IPS-15b (cell line): ENCODE results near the gene HELZ2.
"Not testable (repeated sequence)": the region's sequence is repeated elsewhere in the genome, so short reads cannot be mapped to it uniquely, and the experiment has no call there.

Source experiments
- H3K27me3 ChIP-seq: one replicate; pipeline ENCODE4 v1.6.1; 2013; ENCODE audit warnings: low read length; ENCODE audit not compliant: control insufficient read depth, insufficient read depth
- H3K36me3 ChIP-seq: one replicate; pipeline ENCODE4 v1.6.1; 2013; ENCODE audit warnings: low read length; ENCODE audit not compliant: control insufficient read depth, insufficient read depth
- H3K4me1 ChIP-seq: one replicate; pipeline ENCODE4 v1.6.1; 2013; ENCODE audit warnings: mild to moderate bottlenecking, low read length; ENCODE audit not compliant: control insufficient read depth, insufficient read depth
- H3K4me3 ChIP-seq: one replicate; pipeline ENCODE4 v1.5.1; 2013; ENCODE audit warnings: low read depth, low read length
- H3K9ac ChIP-seq: one replicate; pipeline ENCODE4 v1.6.1; 2013; ENCODE audit warnings: low read depth, mild to moderate bottlenecking, low read length
- H3K9me3 ChIP-seq: one replicate; pipeline ENCODE4 v1.6.1; 2013; ENCODE audit warnings: mild to moderate bottlenecking, low read length; ENCODE audit not compliant: control insufficient read depth, insufficient read depth

Gene HELZ2

DNA sequence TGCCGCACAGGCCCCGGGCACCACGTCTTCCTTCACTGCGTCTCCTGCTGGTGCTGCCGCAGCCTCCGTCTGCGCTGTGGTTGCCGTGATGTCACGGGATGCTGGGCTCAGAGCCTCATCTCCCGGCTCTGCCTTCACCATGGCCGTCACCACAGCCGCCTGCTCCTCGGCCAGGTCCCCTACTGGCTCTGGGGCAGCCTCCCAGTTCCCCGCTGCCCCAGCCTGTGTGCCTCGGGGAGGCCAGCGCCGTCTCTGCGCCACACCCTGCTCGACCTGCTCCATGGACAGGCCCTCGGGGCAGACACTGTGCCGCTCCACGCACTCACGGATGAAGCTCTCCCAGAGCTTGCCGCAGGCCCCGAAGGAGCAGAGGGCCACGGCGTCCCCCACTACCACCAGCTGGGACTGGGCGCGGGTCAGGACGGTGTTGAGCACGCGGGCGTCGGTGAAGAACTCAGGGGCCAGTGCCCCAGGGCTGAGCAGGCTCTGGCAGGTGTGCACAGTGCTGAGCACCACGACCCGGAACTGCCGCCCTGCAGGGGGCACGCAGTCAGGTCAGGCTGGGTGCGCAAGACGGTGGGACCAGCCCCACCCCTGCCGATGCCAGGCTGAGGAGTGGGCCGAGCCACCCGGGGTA, 8.2 kb downstream of the HELZ2 start:
- no peak overlapping the region for H3K9ac ChIP-seq
- H3K36me3 ChIP-seq: peaks cover 39% of the 10 kb centered on the region
- H3K9me3 ChIP-seq: no peaks in the 10 kb centered on the region
- no peaks in the 10 kb centered on the region for H3K4me1 ChIP-seq
- H3K4me3 ChIP-seq: no peak overlapping the region
- H3K27me3 ChIP-seq: no peaks in the 10 kb centered on the region

DNA sequence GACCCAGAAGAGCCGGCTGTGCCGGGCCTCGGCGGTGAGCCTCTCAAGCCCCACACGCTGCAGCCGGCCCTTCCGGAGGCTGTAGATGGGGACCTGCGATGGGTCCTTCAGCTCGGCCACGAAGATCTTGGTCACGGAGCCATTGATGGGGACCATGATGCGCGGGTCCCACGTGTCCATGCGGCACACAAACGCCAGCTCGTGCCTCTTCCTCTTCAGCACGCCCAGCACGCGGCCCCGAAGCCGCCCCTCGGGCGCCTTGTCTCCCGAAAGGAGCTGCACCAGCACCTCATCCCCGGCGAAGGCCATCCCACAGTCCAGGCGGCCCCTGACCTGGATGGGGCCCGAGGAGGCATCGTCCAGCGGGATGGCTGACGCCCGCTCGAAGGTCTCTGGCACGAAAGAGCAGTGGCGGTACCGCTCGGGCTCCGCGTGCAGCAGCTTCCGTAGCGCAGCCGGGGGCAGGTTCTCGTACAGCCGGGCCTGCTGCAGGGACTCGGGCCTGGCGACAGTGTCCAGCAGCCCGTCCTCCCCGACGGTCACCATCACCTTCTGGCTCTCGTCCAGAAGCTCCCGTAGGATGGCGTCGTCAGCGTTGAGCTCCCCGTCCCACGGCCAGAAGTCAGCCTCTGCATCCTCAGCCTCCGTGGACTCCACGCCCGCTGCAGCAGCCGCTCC, 8.9 kb downstream of the HELZ2 start:
- H3K4me3 ChIP-seq: no peak overlapping the region
- no peaks in the 10 kb centered on the region for H3K4me1 ChIP-seq
- H3K36me3 ChIP-seq: peaks cover 40% of the 10 kb centered on the region
- H3K27me3 ChIP-seq: no peaks in the 10 kb centered on the region
- H3K9ac ChIP-seq: no peak overlapping the region
- no peaks in the 10 kb centered on the region for H3K9me3 ChIP-seq

DNA sequence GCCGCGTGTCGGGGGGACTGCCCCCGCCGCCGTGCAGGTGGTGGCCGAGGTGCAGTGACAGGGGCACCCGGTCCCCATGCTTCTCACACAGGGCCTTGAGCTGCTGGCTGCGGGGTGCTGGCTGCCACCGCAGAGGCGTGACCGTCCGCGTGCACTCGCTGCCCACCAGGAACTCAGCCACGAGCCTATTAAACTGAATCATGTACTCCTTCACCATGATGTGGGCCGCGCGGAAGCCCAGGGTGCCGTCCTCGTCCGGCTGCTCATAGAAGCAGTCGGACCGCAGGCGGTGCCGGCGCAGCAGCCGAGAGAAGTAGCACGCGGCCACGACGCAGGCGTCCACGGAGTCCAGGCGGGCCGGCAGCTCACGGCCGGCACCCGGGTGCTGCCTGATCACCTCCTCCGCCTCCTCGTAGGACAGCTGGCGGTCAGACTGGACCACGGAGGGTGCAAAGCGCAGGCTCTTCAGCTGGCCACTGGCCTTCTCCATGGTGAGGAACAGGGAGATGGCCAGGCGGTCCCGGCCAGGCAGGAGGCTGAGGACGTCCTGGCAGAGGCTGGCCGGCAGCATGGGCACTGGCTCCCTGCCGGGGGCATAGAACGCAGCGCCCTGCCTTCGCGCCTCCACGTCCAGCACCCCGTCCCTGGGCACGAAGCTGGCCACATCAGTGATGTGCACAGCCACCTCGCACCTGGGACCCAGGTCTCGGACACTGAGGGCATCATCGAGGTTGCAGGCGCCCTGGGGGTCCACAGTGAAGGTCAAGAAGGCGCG, 9.8 kb downstream of the HELZ2 start:
- Histone ChIP-seq H3K4me3 (no peak overlapping the region), H3K9me3 (no peaks in the 10 kb centered on the region), H3K27me3 (no peaks in the 10 kb centered on the region), H3K9ac (no peak overlapping the region), H3K4me1 (no peaks in the 10 kb centered on the region), H3K36me3 (peaks cover 44% of the 10 kb centered on the region)

DNA sequence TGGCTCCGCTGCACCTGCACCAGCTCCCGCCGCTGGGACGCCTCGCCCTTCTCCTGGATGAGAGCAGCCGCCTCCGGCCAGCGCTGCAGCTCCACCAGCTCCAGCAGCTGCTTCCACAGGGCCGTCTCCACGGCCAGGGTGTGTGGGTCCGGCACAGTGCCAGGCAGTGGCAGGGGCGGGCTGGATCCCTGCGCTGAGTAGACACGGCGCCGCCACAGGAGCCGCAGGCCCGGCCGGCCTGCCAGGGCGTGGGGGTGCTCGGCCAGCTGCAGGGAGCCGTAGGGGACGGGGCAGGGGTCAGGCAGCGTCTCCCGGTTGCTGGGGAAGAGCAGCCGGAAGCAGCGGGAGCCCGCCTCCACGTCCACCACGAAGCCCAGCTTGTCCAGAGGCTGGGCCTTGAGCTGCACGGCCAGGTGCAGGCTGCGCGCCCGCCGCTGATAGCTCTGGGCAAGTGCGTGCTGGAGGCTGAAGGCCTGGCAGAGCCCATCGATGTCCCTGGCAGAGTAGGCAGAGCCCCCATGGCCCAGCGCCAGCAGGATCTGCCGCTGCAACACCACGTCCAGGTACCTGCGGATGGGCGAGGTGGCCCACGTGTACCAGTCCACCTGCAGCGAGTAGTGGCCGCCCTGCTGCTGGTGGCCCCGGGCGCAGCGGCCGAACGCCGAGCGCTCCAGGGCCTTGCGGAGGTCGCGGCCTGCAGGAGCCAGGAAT, 10.7 kb downstream of the HELZ2 start:
- no peak overlapping the region for H3K4me3 ChIP-seq

DNA sequence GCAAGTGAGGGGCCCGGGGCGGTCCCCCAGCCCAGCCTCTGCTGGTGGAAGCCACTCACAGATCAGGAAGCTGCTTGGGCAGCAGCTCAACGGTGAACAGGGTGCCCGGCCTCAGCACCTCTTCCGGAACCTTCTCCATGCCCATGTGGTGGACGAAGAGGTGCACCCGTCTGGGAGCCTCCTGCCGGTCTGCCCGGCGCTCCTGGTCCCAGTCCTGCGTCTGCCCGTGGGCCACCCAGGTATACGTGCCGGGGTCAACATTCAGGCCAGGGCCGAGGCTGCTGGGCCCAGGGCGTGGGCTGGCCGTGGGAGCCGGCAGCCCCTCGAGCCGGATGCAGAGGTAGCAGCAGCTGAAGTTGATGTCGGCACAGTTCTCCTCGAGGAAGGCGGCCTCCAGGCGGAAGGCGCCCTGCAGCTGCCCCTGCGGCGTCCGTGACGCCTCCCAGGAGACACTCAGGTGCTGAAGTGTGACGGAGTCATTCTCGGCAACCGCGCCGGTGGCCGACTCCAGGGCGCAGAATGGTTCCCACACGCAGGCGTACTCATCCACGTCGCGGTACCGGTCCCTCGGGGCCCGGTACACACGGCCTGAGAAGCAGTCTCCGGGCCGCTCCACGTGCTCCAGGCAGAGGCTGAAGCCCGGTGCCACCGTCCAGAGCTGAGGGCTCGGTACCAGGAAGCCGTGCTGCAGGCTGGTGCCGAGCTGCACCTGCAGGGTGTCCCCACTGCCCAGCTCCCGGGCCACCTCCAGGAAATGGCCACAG, 11.4 kb downstream of the HELZ2 start:
- peaks cover 35% of the 10 kb centered on the region for H3K36me3 ChIP-seq
- H3K4me1 ChIP-seq: no peaks in the 10 kb centered on the region
- H3K9ac ChIP-seq: no peak overlapping the region
- H3K4me3 ChIP-seq: no peak overlapping the region
- no peaks in the 10 kb centered on the region for H3K9me3 ChIP-seq
- no peaks in the 10 kb centered on the region for H3K27me3 ChIP-seq

More for the DNA sequence above, 10.7 kb downstream of the HELZ2 start:
- Histone ChIP-seq H3K9ac (no peak overlapping the region), H3K27me3 (no peaks in the 10 kb centered on the region), H3K36me3 (peaks cover 40% of the 10 kb centered on the region), H3K4me1 (no peaks in the 10 kb centered on the region), H3K9me3 (no peaks in the 10 kb centered on the region)

DNA sequence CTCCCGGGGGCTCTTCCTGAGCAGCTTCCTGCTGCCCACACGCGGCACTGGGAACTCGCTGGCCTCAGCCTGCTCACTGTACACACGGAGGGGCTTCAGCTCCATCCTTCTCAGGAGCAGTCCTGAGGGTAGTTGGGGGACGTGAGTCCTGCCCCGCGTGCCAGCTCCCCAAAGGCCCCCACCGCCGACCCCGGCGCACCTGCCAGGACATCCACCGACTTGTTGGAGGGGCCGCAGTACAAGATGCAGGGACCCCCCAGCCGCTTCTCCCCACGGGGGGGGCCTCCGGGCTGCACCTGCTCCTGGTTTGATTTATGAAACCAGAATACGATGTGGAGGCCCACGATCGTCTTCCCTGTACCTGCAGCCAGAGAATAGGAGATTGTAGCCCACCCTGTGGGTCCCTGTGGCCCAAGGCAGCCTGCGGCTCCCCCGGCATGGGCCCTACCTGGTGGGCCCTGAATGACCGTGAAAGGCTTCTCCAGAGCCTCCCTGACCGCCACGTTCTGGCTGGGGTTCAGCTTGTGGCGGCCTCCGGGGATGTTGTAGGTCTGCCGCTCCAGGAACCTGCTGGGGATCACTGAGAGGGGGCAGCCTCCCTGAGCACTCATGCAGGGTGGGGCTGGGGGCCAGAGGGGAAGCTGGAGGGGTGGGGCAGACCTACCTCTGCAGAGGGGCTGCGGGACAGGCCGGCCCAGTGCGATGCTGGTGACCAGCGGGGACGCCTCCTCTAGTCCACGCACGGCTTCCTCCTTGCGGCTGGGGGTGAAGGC, 12.2 kb downstream of the HELZ2 start:
- no peaks in the 10 kb centered on the region for H3K9me3 ChIP-seq
- no peaks in the 10 kb centered on the region for H3K27me3 ChIP-seq
- no peaks in the 10 kb centered on the region for H3K4me1 ChIP-seq
- no peak overlapping the region for H3K4me3 ChIP-seq
- H3K9ac ChIP-seq: no peak overlapping the region
- H3K36me3 ChIP-seq: peaks cover 35% of the 10 kb centered on the region

DNA sequence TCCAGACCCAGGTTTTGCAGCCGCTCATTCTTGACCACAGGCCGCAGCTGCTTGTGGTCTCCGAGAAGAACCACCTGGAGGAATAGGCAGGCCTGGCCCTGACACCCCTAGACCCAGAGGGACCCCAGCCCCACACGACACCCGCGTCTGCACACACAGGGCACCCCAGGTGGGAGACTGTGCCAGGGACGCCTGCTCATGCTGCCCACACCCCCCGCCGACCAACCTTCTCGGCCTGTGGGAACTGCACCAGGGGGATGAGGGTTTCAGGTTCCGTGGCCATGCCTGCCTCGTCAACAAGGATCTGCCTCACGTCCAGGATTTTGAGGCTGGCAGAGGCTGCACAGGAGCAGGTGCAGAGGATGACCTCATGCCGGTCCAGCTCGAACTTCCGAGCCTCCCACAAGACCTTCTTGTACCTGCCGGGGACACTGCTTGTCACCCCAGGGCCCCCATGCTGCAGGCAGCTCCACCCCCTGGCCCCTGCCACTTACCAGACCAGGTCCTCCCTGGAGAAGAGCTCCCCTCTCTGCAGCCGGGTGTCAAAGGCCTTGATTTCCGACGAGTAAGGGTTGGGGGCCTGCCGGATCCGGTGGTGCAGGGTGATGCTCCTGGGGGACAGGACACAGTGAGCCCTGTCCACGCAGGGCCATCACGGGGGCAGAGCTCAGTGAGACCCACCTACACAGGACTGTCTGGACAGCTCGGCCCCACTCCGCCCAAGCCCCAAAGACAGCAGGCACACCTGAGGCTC, 13.0 kb downstream of the HELZ2 start:
- Histone ChIP-seq H3K27me3 (no peaks in the 10 kb centered on the region), H3K4me1 (no peaks in the 10 kb centered on the region), H3K4me3 (no peak overlapping the region), H3K9me3 (no peaks in the 10 kb centered on the region), H3K9ac (no peak overlapping the region), H3K36me3 (peaks cover 35% of the 10 kb centered on the region)

DNA sequence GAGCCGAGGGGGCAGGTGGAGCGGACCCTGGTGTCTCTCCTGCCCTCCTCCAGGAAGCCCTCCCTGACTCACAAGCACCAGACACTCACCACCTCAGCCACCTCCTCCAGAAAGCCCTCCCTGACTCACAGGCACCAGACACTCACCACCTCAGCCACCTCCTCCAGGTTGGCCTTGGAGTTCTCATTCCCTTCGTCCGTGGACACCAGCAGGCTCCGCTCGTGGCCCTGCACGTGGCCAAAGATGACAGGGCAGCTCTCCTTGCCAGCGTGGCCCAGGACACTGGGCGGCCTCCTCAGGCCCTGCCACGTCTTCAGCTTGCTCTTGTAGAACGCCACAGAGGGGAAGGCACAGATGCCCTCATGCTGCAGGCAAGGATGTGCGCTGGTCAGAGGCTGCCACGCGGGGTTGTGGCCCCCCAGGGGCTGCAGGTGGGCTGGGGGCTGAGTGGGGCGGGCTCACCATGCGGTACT, 13.7 kb downstream of the HELZ2 start:
- H3K9me3 ChIP-seq: no peaks in the 10 kb centered on the region
- no peaks in the 10 kb centered on the region for H3K4me1 ChIP-seq
- H3K27me3 ChIP-seq: no peaks in the 10 kb centered on the region
- no peak overlapping the region for H3K9ac ChIP-seq
- no peak overlapping the region for H3K4me3 ChIP-seq
- H3K36me3 ChIP-seq: peaks cover 30% of the 10 kb centered on the region

DNA sequence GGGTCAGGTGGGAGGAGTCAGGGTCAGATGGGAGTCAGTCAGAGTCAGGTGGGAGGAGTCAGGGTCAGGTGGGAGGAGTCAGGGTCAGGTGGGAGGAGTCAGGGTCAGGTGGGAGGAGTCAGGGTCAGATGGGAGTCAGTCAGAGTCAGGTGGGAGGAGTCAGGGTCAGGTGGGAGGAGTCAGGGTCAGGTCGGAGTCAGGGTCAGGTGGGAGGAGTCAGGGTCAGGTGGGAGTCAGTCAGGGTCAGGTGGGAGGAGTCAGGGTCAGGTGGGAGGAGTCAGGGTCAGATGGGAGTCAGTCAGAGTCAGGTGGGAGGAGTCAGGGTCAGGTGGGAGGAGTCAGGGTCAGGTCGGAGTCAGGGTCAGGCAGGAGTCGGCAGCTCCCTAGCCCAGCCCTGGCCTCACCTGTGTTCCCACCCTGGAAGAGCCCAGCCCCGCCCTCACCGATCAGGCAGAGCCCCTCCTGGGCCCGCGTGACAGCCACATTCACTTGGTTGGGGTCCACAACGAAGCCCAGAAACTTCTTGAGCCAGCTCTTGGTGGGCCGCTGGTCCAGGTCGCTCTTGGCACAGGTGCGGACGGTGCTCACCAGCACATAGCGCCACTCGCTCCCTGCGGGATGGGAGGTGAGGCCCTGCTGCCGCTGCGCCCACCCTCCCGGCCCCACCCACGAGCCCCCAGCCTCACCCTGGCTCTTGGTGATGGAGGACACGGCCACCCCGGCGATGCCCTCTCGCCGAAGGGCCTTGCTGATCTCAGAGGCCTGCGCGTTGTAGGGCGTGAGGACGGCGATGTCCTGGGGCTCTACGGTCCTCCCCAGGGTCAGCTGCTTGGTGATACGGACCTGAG, 14.3 kb downstream of the HELZ2 start:
- not testable (repeated sequence) for H3K4me3 ChIP-seq, H3K9me3 ChIP-seq, H3K9ac ChIP-seq, H3K27me3 ChIP-seq, H3K4me1 ChIP-seq
- peaks cover 26% of the 10 kb centered on the region for H3K36me3 ChIP-seq
